Measurements from ENCODE around the gene TNXB.
"Not testable (repeated sequence)": the region's sequence is repeated elsewhere in the genome, so short reads cannot be mapped to it uniquely, and the experiment has no call there.

TNXB gene

GRCh38 chr6:32109114-32109764 is at the start of gene TNXB:
TNXB (minus strand) TSS chr6:32109338; CDS start chr6:32098198, 11,140 bp downstream.
- no peak for DNase-seq

GRCh38 chr6:32158052-32158451 is 48.9 kb upstream of the TNXB start:
- DNase-seq = no peak

- no peak for DNase-seq
Observed at GRCh38 chr6:32156891-32157290, 47.8 kb upstream of the TNXB start.

- peak in 1 of 2 donors; percentile 12 for DNase-seq
Observed at GRCh38 chr6:32154514-32155161, 45.5 kb upstream of the TNXB start.

- DNase-seq = peak; percentile 32 to 81
Observed at GRCh38 chr6:32153564-32154513, 44.7 kb upstream of the TNXB start, which contains the start of gene PPT2. PPT2 (plus strand) TSS chr6:32154141; CDS start chr6:32154595, 454 bp downstream.

GRCh38 chr6:32152769-32153563 is 43.8 kb upstream of the TNXB start:
- no peak for DNase-seq

- DNase-seq = no peak
Observed at GRCh38 chr6:32151863-32152768, 43.0 kb upstream of the TNXB start, which contains the start of gene PRRT1. PRRT1 (minus strand) TSS chr6:32151939; CDS start chr6:32151827, 112 bp downstream.

- DNase-seq = no peak
Observed at GRCh38 chr6:32151181-32151862, 42.2 kb upstream of the TNXB start.

- DNase-seq = no peak
Observed at GRCh38 chr6:32149932-32150870, 41.1 kb upstream of the TNXB start.

GRCh38 chr6:32149092-32149755 is 40.1 kb upstream of the TNXB start:
- DNase-seq = no peak

GRCh38 chr6:32148289-32149091 is 39.4 kb upstream of the TNXB start:
- peak in 1 of 2 donors; percentile 27 for DNase-seq

- DNase-seq = no peak
Observed at GRCh38 chr6:32147401-32148132, 38.4 kb upstream of the TNXB start.

- DNase-seq = no peak
Observed at GRCh38 chr6:32146687-32147086, 37.5 kb upstream of the TNXB start.

GRCh38 chr6:32146287-32146686 is 37.1 kb upstream of the TNXB start:
- DNase-seq = no peak

GRCh38 chr6:32144238-32144637 is 35.1 kb upstream of the TNXB start:
- DNase-seq = not testable (repeated sequence)

GRCh38 chr6:32140420-32141046 is 31.4 kb upstream of the TNXB start:
- no peak for DNase-seq

- DNase-seq = no peak
Observed at GRCh38 chr6:32139590-32139989, 30.5 kb upstream of the TNXB start.
